Measurements from ENCODE around the gene DVL1. TPM values are rescaled to one million over a fixed set of nuclear protein-coding genes. Genes with fewer than 3 reads are reported as not detected.
A peak's percentile ranks its signal among the peaks of the same experiment; 100 is the strongest.

DVL1 gene
- total RNA-seq, 1 experiment from 2014 or later: 71.0 TPM

DNA sequence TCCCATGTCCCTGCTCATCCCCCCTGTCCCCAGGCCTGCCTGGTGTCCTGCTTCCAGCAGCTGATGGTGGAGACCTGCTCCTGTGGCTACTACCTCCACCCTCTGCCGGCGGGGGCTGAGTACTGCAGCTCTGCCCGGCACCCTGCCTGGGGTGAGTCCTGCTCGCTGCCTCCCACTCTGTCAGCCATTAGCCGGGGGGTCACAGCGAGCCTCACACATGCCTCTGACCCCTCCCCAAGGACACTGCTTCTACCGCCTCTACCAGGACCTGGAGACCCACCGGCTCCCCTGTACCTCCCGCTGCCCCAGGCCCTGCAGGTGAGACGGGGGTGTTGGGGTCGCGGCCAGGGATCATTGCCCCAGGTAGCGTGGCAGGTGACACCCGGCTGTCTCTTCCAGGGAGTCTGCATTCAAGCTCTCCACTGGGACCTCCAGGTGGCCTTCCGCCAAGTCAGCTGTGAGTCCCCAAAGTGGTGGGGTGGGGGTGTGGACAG, 58.9 kb downstream of the DVL1 start:
- Histone ChIP-seq H2BK15ac (ENCODE audit: low read depth, low read length) (no peak overlapping the region), H2BK12ac (ENCODE audit: insufficient read length, low read depth, low read length) (no peak overlapping the region), H3T11ph (ENCODE audit: low read length) (no peak overlapping the region), H2BK120ac (ENCODE audit: low read depth, low read length, poor library complexity, severe bottlenecking) (no peak overlapping the region), H3K79me1 (ENCODE audit: insufficient read depth, low read depth, low read length, poor library complexity, severe bottlenecking) (no peaks in the 10 kb centered on the region), H3K18ac (ENCODE audit: insufficient read length, low read depth, low read length) (no peak overlapping the region), H2AFZ (ENCODE audit: low read length) (no peak overlapping the region), H4K8ac (replicated peaks; ENCODE audit: insufficient read length, low read depth, low read length) (no peak overlapping the region), H2AK5ac (ENCODE audit: insufficient read length, low read length) (no peak overlapping the region), H2BK5ac (ENCODE audit: insufficient read length, low read length) (no peak overlapping the region), H3K4ac (ENCODE audit: low read depth, low read length) (no peak overlapping the region), H3K14ac (ENCODE audit: insufficient read depth, low read length) (no peak overlapping the region), H3K79me2 (ENCODE audit: insufficient read depth, low read length) (no peaks in the 10 kb centered on the region), H3K27ac (ENCODE audit: insufficient read length, low read depth, low read length) (no peak overlapping the region), H4K91ac (ENCODE audit: insufficient read length, low read depth, low read length) (no peak overlapping the region), H2BK20ac (ENCODE audit: low read depth, low read length, poor library complexity, severe bottlenecking) (no peak overlapping the region), H3K4me1 (ENCODE audit: insufficient read depth, low read length) (no peaks in the 10 kb centered on the region), H3K9ac (ENCODE audit: extremely low read depth, insufficient read length, low read length) (no peak overlapping the region), H3K27me3 (ENCODE audit: insufficient read depth, low read length) (no peaks in the 10 kb centered on the region), H3K56ac (ENCODE audit: insufficient read length, low read depth, low read length) (no peak overlapping the region), H3K23me2 (ENCODE audit: insufficient read length, low read depth, low read length, poor library complexity, severe bottlenecking) (peaks cover 4% of the 10 kb centered on the region), H3K23ac (ENCODE audit: insufficient read length, low read depth, low read length) (no peak overlapping the region), H3K9me3 (ENCODE audit: control insufficient read depth, low read depth, low read length) (no peaks in the 10 kb centered on the region), H3K4me2 (ENCODE audit: insufficient read depth, insufficient read length, low read length) (no peak overlapping the region), H4K5ac (ENCODE audit: insufficient read length, low read depth, low read length) (no peak overlapping the region), H4K20me1 (ENCODE audit: control insufficient read depth, insufficient read depth, insufficient read length) (no peaks in the 10 kb centered on the region)
- H3K4me3 Mint-ChIP-seq: no peak overlapping the region; a peak in 1 of 5 replicates
- no CpG with 5 or more reads among the region's 15 CpGs for WGBS (ENCODE audit: extremely low coverage, insufficient read length, low lambda C conversion rate)
- peaks cover 2 to 10% of the 10 kb centered on the region in 2 experiments; a peak in 2 of 5 replicates for H3K9me3 Mint-ChIP-seq
- peaks cover 2% of the 10 kb centered on the region for H3K27me3 Mint-ChIP-seq (ENCODE audit: low read depth)
- H3K4me1 Mint-ChIP-seq: peaks cover 0 to 9% of the 10 kb centered on the region in 2 experiments; a peak in 2 of 4 replicates
- TF ChIP-seq, protein P1, sequence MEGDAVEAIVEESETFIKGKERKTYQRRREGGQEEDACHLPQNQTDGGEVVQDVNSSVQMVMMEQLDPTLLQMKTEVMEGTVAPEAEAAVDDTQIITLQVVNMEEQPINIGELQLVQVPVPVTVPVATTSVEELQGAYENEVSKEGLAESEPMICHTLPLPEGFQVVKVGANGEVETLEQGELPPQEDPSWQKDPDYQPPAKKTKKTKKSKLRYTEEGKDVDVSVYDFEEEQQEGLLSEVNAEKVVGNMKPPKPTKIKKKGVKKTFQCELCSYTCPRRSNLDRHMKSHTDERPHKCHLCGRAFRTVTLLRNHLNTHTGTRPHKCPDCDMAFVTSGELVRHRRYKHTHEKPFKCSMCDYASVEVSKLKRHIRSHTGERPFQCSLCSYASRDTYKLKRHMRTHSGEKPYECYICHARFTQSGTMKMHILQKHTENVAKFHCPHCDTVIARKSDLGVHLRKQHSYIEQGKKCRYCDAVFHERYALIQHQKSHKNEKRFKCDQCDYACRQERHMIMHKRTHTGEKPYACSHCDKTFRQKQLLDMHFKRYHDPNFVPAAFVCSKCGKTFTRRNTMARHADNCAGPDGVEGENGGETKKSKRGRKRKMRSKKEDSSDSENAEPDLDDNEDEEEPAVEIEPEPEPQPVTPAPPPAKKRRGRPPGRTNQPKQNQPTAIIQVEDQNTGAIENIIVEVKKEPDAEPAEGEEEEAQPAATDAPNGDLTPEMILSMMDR (conservative IDR thresholded peaks at IDR 0.05): peak; percentile 70
- no peaks in the 10 kb centered on the region for H3K36me3 Mint-ChIP-seq (ENCODE audit: insufficient read depth in 1 of 3, low read depth in 3 of 3)
- H3K27ac Mint-ChIP-seq: no peak overlapping the region
- DNase-seq: peak; percentile 79
